ENCODE data around the gene AP3S2. TPM values are rescaled to one million over a fixed set of nuclear protein-coding genes. Genes with fewer than 3 reads are reported as not detected.

AP3S2 gene
- total RNA-seq, 1 experiment from 2014 or later, result 23.3 TPM

GRCh38 chr15:89814112-89814742 is 79.6 kb downstream of the AP3S2 start (continued):
- no peak for TF ChIP-seq ATF3 (IDR thresholded peaks at IDR 0.05)
- no peak for TF ChIP-seq FOSL1 (IDR thresholded peaks at IDR 0.05; ENCODE audit: low read depth)
- no peak for TF ChIP-seq SP1 (IDR thresholded peaks at IDR 0.05; ENCODE audit: low read depth)

- RAD21 ChIA-PET (ENCODE audit: low non-redundant PET in 1 of 2, low total read pairs in 2 of 2, uncharacterized antibody in 2 of 2, unreplicated experiment in 2 of 2), result no interaction called here
- Histone ChIP-seq H3K36me3 (ENCODE audit: control insufficient read depth in 1 of 2, insufficient read depth in 2 of 2, low read length in 2 of 2) (no peaks in the 10 kb centered on the region), H3K9ac (ENCODE audit: low read length) (no peak overlapping the region), H3K9me3 (ENCODE audit: control insufficient read depth in 1 of 2, insufficient read depth in 1 of 2, low read depth in 1 of 2, low read length in 2 of 2) (peaks cover 0 to 3% of the 10 kb centered on the region in 2 experiments; a peak in 1 of 4 replicates), H3K27ac (ENCODE audit: low read depth, low read length) (no peak overlapping the region), H3K4me1 (ENCODE audit: control insufficient read depth in 1 of 2, insufficient read depth in 2 of 2, low read length in 2 of 2) (peaks cover 4 to 21% of the 10 kb centered on the region in 2 experiments; a peak in 2 of 4 replicates), H3K27me3 (ENCODE audit: insufficient read depth, low read length) (no peaks in the 10 kb centered on the region), H3K4me3 (replicated peaks in 1 of 2; ENCODE audit: low read depth in 1 of 2, low read length in 2 of 2) (no peak overlapping the region), H2AFZ (ENCODE audit: low read depth, low read length, poor library complexity, severe bottlenecking) (no peak overlapping the region), H4K20me1 (ENCODE audit: insufficient read depth) (no peaks in the 10 kb centered on the region), H3K79me2 (ENCODE audit: insufficient read depth, low read length) (no peaks in the 10 kb centered on the region), H3K4me2 (ENCODE audit: low read length) (no peak overlapping the region), H3K9me2 (ENCODE audit: insufficient read depth) (no peaks in the 10 kb centered on the region)
- CTCF ChIA-PET, result no interaction called here
- BruUV-seq (replicated peaks), result no TSS peak
- POLR2A ChIA-PET, result no interaction called here
- intact Hi-C loops (cut with micrococcal nuclease), result no loop called here
- TF ChIP-seq ATF3 (IDR thresholded peaks at IDR 0.05), result no peak
- TF ChIP-seq ELF1 (IDR thresholded peaks at IDR 0.05; ENCODE audit: borderline replicate concordance, low read depth), result no peak
- TF ChIP-seq SP1 (IDR thresholded peaks at IDR 0.05; ENCODE audit: low read depth), result no peak
- no peak for TF ChIP-seq SIN3A (IDR thresholded peaks at IDR 0.05; ENCODE audit: low read depth)
- TF ChIP-seq POLR2AphosphoS5 (IDR thresholded peaks at IDR 0.05; ENCODE audit: low read depth, low read length), result no peak
- no peak for TF ChIP-seq JUND (IDR thresholded peaks at IDR 0.05)
- TF ChIP-seq YY1 (IDR thresholded peaks at IDR 0.05; ENCODE audit: extremely low read depth, insufficient replicate concordance, low read depth, low read length), result no peak
- TF ChIP-seq TCF7L2 (IDR thresholded peaks at IDR 0.05; ENCODE audit: borderline replicate concordance, extremely low read depth, insufficient read depth, insufficient read length), result no peak
- TF ChIP-seq CBX3 (IDR thresholded peaks at IDR 0.05; ENCODE audit: low read depth), result no peak
- TF ChIP-seq RAD21 (IDR thresholded peaks at IDR 0.05; ENCODE audit: low read depth), result no peak
- TF ChIP-seq EZH2 (IDR thresholded peaks at IDR 0.05), result no peak
- TF ChIP-seq MAX (IDR thresholded peaks at IDR 0.05), result no peak
- no peak for TF ChIP-seq ZFX (IDR thresholded peaks at IDR 0.05)
- no peak for DNase-seq (ENCODE audit: low read depth, low spot score)
- ATAC-seq, result no peak
These were observed 80.2 kb downstream of the AP3S2 start for GRCh38 chr15:89813381-89814111.
